Muscle layer of colon (tissue), 2 donors: Measurements from ENCODE around the gene VSTM4.

ENCODE experiments used
- H3K27ac ChIP-seq: one replicate; pipeline ENCODE4 v1.7.0; 2013; ENCODE audit warnings: low read depth, mild to moderate bottlenecking, low read length, moderate library complexity
- H3K27me3 ChIP-seq, 2 donors: one replicate each; pipeline ENCODE4 v1.7.0; 2013; ENCODE audit warnings: low read length in 2 of 2, mild to moderate bottlenecking in 2 of 2; ENCODE audit not compliant: insufficient read depth in 2 of 2, control insufficient read depth in 1 of 2
- H3K36me3 ChIP-seq: one replicate; pipeline ENCODE4 v1.7.0; 2013; ENCODE audit warnings: mild to moderate bottlenecking, low read length; ENCODE audit not compliant: insufficient read depth
- H3K4me1 ChIP-seq: one replicate; pipeline ENCODE4 v1.7.0; 2013; ENCODE audit warnings: mild to moderate bottlenecking, low read length; ENCODE audit not compliant: insufficient read depth
- H3K4me3 ChIP-seq, 2 donors: one replicate each; pipeline ENCODE4 v1.7.0; 2013; ENCODE audit warnings: low read length in 2 of 2, low read depth in 1 of 2, mild to moderate bottlenecking in 1 of 2, moderate library complexity in 1 of 2
- H3K9ac ChIP-seq: one replicate; pipeline ENCODE4 v1.7.0; 2013; ENCODE audit warnings: low read length
- H3K9me3 ChIP-seq: one replicate; pipeline ENCODE4 v1.7.0; 2013; ENCODE audit warnings: mild to moderate bottlenecking, low read length
- donor health status: abdominal sarcoma.
- donor health status: Adenocarcinoma of cecum.

Gene VSTM4

DNA sequence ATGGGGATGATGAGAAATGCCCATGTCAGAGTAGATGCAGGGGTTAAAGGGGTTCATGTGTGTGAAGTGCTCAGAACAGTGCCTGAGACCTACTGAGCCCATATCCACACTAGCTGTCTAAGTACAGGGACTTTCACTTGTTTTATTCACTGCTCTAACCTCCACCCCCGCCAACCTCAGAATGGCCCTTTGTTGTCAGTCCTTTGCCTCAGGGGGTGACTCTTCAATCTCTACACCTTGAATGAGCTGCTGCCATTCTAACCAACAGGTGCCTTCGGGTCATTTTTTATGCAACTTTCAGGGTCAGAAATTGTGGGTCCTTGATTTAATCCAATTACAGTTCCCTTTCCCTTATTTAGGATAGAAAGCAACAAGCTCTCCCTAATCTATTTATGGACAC lies 26.2 kb downstream of the VSTM4 start:
- H3K27ac ChIP-seq: no peak overlapping the region
- H3K27me3 ChIP-seq: no peaks in the 10 kb centered on the region
- H3K9ac ChIP-seq: no peak overlapping the region
- H3K4me3 ChIP-seq: no peak overlapping the region
- no peaks in the 10 kb centered on the region for H3K9me3 ChIP-seq
- H3K36me3 ChIP-seq: peaks cover 11% of the 10 kb centered on the region
- H3K4me1 ChIP-seq: peaks cover 21% of the 10 kb centered on the region

DNA sequence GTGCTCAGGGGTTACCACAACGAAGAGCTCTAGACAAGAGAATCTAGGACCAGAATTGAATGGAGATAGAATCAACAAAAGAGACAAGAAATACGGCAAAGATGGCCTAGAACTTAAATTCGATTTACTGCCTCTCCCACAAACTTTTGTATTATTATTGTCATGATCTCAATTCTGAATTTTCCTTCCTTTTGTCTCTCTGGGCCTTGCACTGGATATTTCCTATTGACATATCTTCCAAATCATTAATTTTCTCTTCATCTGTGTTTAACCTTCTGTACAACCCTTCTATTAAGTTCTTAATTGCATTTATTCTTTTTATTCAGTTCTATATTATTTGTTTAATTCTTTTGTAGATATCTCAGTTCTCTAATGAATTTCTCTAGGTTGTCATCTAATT lies 28.4 kb downstream of the VSTM4 start:
- Histone ChIP-seq H3K9ac (no peak overlapping the region), H3K27ac (no peak overlapping the region), H3K4me1 (peaks cover 36% of the 10 kb centered on the region), H3K27me3 (no peaks in the 10 kb centered on the region), H3K36me3 (peaks cover 11% of the 10 kb centered on the region), H3K9me3 (no peaks in the 10 kb centered on the region), H3K4me3 (no peak overlapping the region)

DNA sequence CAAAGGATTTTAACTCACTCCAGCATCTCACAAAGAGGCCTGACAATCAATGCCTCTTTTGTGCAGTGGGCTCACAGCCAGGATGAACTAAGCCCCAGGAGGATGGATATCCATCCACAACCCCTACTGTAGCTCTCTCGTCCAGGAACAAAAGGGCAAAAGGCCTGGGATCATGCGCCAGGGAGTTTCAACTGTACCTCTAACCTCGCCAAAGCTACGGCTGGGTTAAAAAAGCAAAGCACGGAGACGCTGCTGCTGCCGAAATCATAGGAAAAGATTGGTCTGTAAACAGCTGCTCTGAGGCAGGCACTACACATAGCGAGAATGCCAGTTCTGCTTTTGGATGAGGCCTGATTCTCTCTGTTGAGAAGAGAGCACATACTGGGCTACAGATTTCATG lies 32.1 kb downstream of the VSTM4 start:
- H3K36me3 ChIP-seq: peaks cover 11% of the 10 kb centered on the region
- H3K27ac ChIP-seq: no peak overlapping the region
- no peaks in the 10 kb centered on the region for H3K9me3 ChIP-seq
- no peak overlapping the region for H3K9ac ChIP-seq
- H3K4me1 ChIP-seq: peaks cover 34% of the 10 kb centered on the region
- H3K27me3 ChIP-seq: no peaks in the 10 kb centered on the region
- no peak overlapping the region for H3K4me3 ChIP-seq

DNA sequence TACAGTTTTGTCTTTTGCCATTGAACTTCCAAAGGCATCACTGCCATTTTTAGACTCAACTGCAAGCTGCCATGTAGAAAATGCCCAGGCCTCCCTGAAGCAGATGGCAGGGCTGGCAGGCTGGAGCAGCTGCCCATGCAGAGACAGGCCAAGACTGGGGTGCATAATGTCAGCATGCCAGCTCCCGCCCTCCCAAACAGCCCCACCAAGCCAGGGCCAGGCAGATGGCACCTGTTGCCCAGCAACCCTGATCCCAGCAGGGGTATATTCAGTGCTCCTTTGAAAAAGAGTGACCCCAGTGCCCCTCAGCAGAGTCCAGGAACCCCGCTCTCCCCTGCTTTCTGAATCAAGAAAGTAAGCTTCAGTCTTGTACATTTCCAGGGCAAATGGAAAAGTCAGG lies 32.6 kb downstream of the VSTM4 start:
- Histone ChIP-seq H3K36me3 (peaks cover 11% of the 10 kb centered on the region), H3K27me3 (no peaks in the 10 kb centered on the region), H3K9me3 (no peaks in the 10 kb centered on the region), H3K27ac (no peak overlapping the region), H3K9ac (no peak overlapping the region), H3K4me3 (no peak overlapping the region), H3K4me1 (peaks cover 34% of the 10 kb centered on the region)

DNA sequence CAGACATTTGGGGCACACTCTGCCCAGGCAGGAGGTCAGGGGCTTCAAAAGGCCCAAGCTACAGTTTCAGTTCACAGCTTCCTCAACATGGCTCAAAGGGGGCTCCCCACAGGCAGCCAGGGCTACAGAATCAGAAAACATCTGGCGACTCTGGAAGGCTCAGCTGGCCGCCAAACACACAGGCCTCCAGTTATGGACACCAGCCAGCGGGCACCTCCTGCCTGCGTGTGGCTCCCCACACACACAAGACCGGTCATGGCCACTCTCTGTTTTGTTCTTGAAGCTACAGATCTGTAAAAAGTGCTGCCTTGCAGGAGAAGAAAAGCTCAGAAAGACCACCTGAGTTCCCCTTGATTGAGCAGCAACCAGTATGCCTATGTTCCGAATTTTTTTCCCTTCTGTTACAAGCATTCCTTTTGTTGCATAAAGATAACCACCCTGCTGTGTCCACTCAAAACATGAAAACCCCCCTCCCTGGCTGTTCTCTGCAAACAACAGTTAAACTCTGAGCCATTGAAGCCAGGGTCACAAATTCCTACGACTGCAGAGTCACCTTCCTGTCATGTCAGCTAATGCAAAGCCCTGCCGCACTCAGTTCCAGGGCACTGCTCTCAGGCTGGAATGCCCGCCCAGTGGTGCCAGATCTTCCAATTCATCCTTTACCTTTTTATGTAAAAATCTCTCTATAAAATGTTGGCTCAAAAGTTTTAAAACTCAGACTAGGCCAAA lies 33.6 kb downstream of the VSTM4 start:
- no peaks in the 10 kb centered on the region for H3K9me3 ChIP-seq
- H3K36me3 ChIP-seq: peaks cover 11% of the 10 kb centered on the region
- no peaks in the 10 kb centered on the region for H3K27me3 ChIP-seq
- no peak overlapping the region for H3K9ac ChIP-seq
- H3K4me3 ChIP-seq: no peak overlapping the region
- no peak overlapping the region for H3K27ac ChIP-seq
- H3K4me1 ChIP-seq: peaks cover 34% of the 10 kb centered on the region

DNA sequence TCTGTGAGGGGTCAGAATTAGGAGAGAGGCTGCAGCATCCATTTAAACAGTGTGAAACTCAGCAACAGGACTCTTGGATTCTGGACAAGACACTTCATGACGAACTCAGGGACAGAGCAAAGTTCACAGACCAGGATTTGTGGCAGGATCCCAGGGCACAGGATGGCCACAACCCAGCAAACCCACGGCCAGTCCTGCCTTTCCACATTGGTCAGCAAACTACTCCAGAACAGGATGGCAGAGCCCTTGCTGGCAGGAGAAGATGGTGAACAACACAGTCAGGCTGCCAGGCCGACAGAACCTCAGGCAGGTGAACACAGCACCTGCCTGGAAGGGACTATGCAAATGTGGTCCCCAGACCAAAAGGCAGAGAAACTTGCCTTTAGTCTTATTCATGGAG lies 34.4 kb downstream of the VSTM4 start:
- Histone ChIP-seq H3K4me3 (no peak overlapping the region), H3K9ac (no peak overlapping the region), H3K27me3 (no peaks in the 10 kb centered on the region), H3K27ac (no peak overlapping the region), H3K36me3 (peaks cover 18% of the 10 kb centered on the region), H3K4me1 (peaks cover 34% of the 10 kb centered on the region), H3K9me3 (no peaks in the 10 kb centered on the region)

DNA sequence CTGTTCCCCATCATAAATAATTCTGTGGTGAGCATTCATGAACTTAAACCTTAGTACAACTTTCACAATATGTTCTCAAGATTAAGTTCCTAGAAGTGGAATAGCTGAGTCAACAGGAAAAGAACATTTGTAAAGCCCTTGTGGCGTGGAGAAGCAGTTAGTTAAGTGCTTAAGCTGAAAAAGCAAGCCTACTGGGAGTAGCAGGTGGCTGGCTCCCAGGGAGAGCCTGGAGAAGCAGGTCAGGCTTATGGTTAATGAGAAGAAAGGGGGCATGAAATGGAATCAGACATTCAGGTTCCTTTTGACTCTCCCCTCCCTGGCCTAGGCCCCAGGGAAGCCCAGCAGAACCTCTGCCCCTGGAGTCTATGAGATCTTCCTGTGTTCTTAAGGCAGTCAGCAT lies 35.3 kb downstream of the VSTM4 start:
- H3K27ac ChIP-seq: no peak overlapping the region
- H3K27me3 ChIP-seq: no peaks in the 10 kb centered on the region
- H3K4me3 ChIP-seq: no peak overlapping the region
- H3K4me1 ChIP-seq: peaks cover 34% of the 10 kb centered on the region
- H3K36me3 ChIP-seq: peaks cover 24% of the 10 kb centered on the region
- no peaks in the 10 kb centered on the region for H3K9me3 ChIP-seq
- H3K9ac ChIP-seq: no peak overlapping the region

DNA sequence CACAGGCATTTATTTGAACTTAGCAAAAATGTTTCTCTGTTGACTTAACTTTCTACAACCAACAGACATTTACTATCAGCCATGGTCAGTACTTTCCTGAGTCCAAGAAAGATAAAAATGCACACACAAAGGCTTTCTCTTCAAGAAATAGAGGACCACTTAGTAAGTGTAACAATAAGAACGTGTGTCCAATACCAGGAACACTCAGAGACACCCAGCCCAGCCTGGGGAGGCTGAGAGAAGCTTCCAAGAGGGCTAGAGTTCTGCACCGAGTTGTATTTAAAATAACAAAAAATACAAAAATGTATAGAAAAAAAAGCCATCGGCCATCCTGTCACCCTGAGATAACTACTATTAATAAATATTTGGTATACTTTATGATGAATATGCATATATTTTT lies 35.8 kb downstream of the VSTM4 start:
- Histone ChIP-seq H3K27me3 (no peaks in the 10 kb centered on the region), H3K9me3 (no peaks in the 10 kb centered on the region), H3K4me3 (no peak overlapping the region), H3K9ac (no peak overlapping the region), H3K36me3 (peaks cover 24% of the 10 kb centered on the region), H3K27ac (no peak overlapping the region), H3K4me1 (peaks cover 34% of the 10 kb centered on the region)

DNA sequence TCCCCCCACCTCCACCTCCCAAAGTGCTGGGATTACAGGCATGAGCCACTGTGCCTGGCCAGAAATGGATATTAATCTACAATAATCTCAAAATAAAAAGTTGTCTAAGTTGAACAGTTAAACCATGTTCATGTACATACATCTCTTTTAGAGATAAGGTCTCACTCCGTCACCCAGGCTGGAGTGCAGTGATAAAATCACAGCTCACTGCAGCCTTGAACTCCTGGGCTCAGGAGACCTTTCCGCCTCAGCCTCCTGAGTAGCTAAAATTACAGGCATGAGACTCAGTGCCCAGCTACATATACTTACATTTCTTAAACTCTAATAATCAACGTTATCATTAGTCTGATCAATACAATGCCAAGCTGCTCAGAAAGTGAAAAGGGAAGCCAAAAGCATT lies 36.2 kb downstream of the VSTM4 start:
- H3K4me1 ChIP-seq: peaks cover 34% of the 10 kb centered on the region
- H3K27ac ChIP-seq: no peak overlapping the region
- H3K4me3 ChIP-seq: no peak overlapping the region
- H3K9me3 ChIP-seq: no peaks in the 10 kb centered on the region
- H3K27me3 ChIP-seq: no peaks in the 10 kb centered on the region
- H3K9ac ChIP-seq: no peak overlapping the region
- H3K36me3 ChIP-seq: peaks cover 22% of the 10 kb centered on the region

DNA sequence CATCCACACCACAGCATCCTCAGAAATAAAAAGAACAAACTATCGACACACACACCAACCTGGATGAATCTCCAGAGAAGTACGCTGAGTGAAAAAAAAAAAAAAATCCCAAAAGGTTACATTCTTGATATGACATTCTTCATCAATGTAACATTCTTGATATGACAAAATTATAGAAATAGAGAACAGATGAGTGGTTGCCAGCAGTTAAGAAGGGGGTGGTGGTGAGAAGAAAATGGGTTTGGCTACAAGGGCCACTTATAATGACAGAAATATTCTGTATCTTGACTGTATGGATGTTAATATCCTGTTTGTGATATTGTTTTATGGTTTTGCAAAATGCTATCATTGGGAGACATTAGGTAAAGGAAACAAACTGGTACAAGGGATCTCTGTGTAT lies 36.9 kb downstream of the VSTM4 start:
- Histone ChIP-seq H3K36me3 (peaks cover 22% of the 10 kb centered on the region), H3K9ac (no peak overlapping the region), H3K27me3 (no peaks in the 10 kb centered on the region), H3K4me1 (peaks cover 34% of the 10 kb centered on the region), H3K27ac (no peak overlapping the region), H3K4me3 (no peak overlapping the region), H3K9me3 (no peaks in the 10 kb centered on the region)

DNA sequence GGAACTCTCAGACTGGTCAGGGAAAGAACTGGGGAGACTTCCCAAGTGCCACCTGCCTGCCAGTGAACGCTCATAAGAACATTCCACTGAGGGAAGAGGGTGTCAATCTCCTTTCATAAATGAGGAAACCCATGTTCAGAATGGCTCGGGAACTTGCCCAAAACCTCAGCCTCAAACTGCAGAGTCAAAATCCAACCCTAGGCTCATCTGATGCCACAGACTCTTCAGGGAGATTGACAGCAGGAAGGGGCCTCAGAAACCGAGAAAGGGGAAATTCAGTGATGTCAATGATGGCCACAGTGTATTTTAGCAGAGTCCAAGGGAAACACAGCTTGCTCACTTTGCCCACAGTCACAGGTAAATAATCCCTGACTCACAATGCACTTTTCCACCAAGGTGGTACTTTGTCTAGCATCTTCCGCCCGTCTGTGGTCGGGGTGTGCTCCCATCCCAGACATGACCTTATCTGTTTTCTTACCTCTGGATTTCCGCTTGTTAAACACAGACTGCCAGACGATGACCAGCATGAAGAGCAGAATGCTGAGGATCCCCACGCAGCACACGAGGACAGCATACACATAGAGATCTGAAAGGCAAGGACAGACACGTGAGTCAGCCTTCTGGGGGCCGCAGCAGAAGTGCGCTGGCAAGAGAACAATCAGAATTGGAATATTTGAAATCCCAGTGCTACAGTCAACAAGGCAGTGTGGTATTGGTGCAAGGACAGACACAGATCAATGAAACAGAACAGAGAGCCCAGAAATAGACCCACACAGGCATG lies 38.4 kb downstream of the VSTM4 start:
- H3K36me3 ChIP-seq: peaks cover 31% of the 10 kb centered on the region
- H3K27ac ChIP-seq: no peak overlapping the region
- H3K4me1 ChIP-seq: peaks cover 19% of the 10 kb centered on the region
- no peaks in the 10 kb centered on the region for H3K27me3 ChIP-seq
- no peak overlapping the region for H3K9ac ChIP-seq
- no peaks in the 10 kb centered on the region for H3K9me3 ChIP-seq
- H3K4me3 ChIP-seq: no peak overlapping the region

DNA sequence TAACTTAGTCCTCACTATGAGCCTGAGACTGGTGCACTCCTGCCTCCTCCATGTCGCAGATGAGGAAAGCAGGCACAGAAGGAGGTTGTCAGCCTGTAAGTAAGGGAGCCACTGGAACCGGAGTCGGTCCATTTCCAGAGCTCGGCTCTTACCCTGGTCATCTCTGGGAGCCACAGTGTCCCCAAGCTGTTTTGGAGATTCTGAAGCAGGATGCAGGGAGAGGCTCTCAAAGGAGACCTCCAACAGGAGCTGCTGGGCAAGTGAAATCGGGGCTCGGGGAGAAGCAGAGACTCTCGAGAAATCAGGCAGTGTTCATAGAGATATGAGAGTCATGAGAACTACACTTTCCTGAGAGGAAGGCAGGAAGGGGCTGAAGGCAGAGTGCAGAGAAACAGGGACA lies 39.0 kb downstream of the VSTM4 start:
- Histone ChIP-seq H3K27me3 (no peaks in the 10 kb centered on the region), H3K9me3 (no peaks in the 10 kb centered on the region), H3K36me3 (peaks cover 31% of the 10 kb centered on the region), H3K9ac (no peak overlapping the region), H3K4me1 (peaks cover 16% of the 10 kb centered on the region), H3K27ac (no peak overlapping the region), H3K4me3 (no peak overlapping the region)
